PFSK-1 (cell line): ENCODE results near the gene DISP3.

Source experiments
- FOXP2 ChIP-seq: optimal IDR thresholded peaks from 2 replicates; pipeline ENCODE3; 2011; ENCODE audit warnings: borderline replicate concordance, control low read depth, inconsistent platforms; ENCODE audit not compliant: insufficient read depth; ENCODE audit errors: extremely low read length, extremely low read depth
- POLR2AphosphoS5 ChIP-seq: IDR thresholded peaks from 2 replicates; pipeline ENCODE4 v1.6.1; 2012; ENCODE audit warnings: low read depth, mild to moderate bottlenecking, control low read depth, low read length, moderate library complexity
- SIN3A ChIP-seq: IDR thresholded peaks from 2 replicates; pipeline ENCODE4 v1.6.1; 2012; ENCODE audit warnings: mild to moderate bottlenecking, low read length, moderate library complexity, borderline replicate concordance; ENCODE audit not compliant: insufficient read depth
- TAF1 ChIP-seq: IDR thresholded peaks from 2 replicates; pipeline ENCODE4 v1.6.1; 2012; ENCODE audit warnings: low read length, control low read depth, borderline replicate concordance; ENCODE audit not compliant: insufficient read depth
- TF ChIP-seq, protein P1 (sequence below), 2 experiments: IDR thresholded peaks; 2 replicates each; pipeline versions ENCODE4 v1.6.1 to v1.8.0; 2011 to 2012; ENCODE audit warnings: low read depth in 2 of 2, low read length in 2 of 2, control low read depth in 1 of 2, inconsistent platforms in 1 of 2, mild to moderate bottlenecking in 1 of 2, moderate library complexity in 1 of 2; ENCODE audit not compliant: insufficient read depth in 1 of 2

The DISP3 gene

DNA sequence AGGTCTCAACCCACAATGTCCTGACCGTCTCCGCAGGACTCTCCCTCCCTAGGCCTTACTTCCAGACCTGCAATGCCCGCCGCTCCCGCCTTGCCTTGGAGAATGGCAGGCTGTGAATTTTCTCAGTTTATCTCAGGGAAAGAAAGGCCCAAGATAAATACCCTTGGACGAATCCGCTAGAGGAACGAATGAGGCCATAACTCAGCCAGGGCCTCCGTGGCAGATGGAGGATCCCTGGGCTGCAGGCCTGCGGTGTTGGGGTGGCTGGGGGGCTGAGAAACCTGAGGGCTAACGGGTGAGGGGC lies 29.9 kb upstream of the DISP3 start:
- TF ChIP-seq, protein P1, sequence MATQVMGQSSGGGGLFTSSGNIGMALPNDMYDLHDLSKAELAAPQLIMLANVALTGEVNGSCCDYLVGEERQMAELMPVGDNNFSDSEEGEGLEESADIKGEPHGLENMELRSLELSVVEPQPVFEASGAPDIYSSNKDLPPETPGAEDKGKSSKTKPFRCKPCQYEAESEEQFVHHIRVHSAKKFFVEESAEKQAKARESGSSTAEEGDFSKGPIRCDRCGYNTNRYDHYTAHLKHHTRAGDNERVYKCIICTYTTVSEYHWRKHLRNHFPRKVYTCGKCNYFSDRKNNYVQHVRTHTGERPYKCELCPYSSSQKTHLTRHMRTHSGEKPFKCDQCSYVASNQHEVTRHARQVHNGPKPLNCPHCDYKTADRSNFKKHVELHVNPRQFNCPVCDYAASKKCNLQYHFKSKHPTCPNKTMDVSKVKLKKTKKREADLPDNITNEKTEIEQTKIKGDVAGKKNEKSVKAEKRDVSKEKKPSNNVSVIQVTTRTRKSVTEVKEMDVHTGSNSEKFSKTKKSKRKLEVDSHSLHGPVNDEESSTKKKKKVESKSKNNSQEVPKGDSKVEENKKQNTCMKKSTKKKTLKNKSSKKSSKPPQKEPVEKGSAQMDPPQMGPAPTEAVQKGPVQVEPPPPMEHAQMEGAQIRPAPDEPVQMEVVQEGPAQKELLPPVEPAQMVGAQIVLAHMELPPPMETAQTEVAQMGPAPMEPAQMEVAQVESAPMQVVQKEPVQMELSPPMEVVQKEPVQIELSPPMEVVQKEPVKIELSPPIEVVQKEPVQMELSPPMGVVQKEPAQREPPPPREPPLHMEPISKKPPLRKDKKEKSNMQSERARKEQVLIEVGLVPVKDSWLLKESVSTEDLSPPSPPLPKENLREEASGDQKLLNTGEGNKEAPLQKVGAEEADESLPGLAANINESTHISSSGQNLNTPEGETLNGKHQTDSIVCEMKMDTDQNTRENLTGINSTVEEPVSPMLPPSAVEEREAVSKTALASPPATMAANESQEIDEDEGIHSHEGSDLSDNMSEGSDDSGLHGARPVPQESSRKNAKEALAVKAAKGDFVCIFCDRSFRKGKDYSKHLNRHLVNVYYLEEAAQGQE (IDR thresholded peaks at IDR 0.05; ENCODE audit: insufficient read depth in 1 of 2, low read depth in 2 of 2, low read length in 2 of 2): no peak
- TF ChIP-seq FOXP2 (no peak), TAF1 (no peak), SIN3A (no peak), POLR2AphosphoS5 (no peak)

GRCh38 chr1:11450310-11450709 lies 28.6 kb upstream of the DISP3 start:
- no peak for TF ChIP-seq POLR2AphosphoS5
- TF ChIP-seq FOXP2: no peak
- no peak for TF ChIP-seq SIN3A
- no peak for TF ChIP-seq TAF1
- TF ChIP-seq, protein P1 (IDR thresholded peaks at IDR 0.05; ENCODE audit: insufficient read depth in 1 of 2, low read depth in 2 of 2, low read length in 2 of 2): no peak

DNA sequence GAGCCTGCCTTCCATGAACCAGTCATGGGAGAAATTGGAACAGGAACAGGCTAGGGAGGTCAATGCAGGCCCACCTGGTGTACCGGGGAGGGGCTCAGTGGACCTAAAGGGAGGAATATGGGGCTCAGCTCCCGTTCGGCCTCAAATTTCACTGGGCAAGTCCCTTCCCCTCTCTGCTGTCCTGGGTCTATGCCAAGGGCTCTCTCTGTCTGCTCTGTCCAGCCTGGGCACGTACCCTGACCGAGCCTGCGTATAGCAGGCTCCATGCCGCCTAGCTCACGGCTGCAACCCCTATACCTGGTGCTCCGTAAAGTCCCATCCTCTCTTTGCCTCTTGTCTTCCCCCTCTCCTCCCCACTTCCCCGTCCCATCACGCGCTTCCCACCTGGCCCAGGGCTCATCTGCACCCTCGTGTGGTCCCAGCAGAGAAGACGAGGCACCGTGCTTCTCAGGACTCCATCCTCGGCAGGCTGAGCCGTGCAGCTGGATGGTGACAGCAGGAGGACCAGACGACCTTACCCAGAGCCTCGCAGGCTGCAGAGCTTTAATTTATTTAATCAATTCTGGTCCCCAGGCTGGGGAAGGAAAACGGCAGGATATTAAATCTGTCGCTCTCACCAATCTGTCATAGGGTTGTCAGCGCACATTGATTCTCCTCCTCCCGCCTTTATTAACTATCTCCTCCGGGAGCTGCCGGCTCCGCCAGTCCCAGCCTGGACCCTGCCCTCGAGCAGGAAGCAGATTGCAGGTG lies 25.0 kb upstream of the DISP3 start:
- TF ChIP-seq, protein P1 (IDR thresholded peaks at IDR 0.05; ENCODE audit: insufficient read depth in 1 of 2, low read depth in 2 of 2, low read length in 2 of 2): peak in 1 of 2 experiments; percentile 11; a peak in 1 of 4 replicates
- TF ChIP-seq POLR2AphosphoS5: no peak

GRCh38 chr1:11455967-11456570 lies 22.9 kb upstream of the DISP3 start:
- TF ChIP-seq TAF1 (no peak), FOXP2 (peak; percentile 42), SIN3A (no peak), POLR2AphosphoS5 (peak; percentile 70; the same call in 1 of the 2 replicates)
- TF ChIP-seq, protein P1 (IDR thresholded peaks at IDR 0.05; ENCODE audit: insufficient read depth in 1 of 2, low read depth in 2 of 2, low read length in 2 of 2): no peak
